ENCODE data around the gene RCAN2.

- TF ChIP-seq, protein P1, sequence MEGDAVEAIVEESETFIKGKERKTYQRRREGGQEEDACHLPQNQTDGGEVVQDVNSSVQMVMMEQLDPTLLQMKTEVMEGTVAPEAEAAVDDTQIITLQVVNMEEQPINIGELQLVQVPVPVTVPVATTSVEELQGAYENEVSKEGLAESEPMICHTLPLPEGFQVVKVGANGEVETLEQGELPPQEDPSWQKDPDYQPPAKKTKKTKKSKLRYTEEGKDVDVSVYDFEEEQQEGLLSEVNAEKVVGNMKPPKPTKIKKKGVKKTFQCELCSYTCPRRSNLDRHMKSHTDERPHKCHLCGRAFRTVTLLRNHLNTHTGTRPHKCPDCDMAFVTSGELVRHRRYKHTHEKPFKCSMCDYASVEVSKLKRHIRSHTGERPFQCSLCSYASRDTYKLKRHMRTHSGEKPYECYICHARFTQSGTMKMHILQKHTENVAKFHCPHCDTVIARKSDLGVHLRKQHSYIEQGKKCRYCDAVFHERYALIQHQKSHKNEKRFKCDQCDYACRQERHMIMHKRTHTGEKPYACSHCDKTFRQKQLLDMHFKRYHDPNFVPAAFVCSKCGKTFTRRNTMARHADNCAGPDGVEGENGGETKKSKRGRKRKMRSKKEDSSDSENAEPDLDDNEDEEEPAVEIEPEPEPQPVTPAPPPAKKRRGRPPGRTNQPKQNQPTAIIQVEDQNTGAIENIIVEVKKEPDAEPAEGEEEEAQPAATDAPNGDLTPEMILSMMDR (IDR thresholded peaks at IDR 0.05): no peak
- TF ChIP-seq POLR2A (IDR thresholded peaks at IDR 0.05): no peak
These were observed 246.6 kb downstream of the RCAN2 start for GRCh38 chr6:46244670-46245069.

All from upper lobe of left lung (tissue), 4 donors.